Suprapubic skin (tissue), 4 donors: ENCODE results near the gene BFSP2.

Source experiments
- CTCF ChIP-seq, 2 donors: fragments of 200-600 bp in 1 of 2; fragments of 450-650 bp in 1 of 2; sonication (generic) in 1 of 2; IDR thresholded peaks; one replicate each; pipeline ENCODE4 v1.5.1; 2016 to 2019; ENCODE audit warnings: antibody characterized with exemption in 2 of 2, mild to moderate bottlenecking in 1 of 2, moderate library complexity in 1 of 2
- POLR2A ChIP-seq, 2 donors: fragments of 450-650 bp; IDR thresholded peaks; one replicate each; pipeline ENCODE4 v1.6.1; 2017; ENCODE audit warnings: antibody characterized with exemption in 2 of 2, mild to moderate bottlenecking in 2 of 2, moderate library complexity in 2 of 2
- POLR2AphosphoS5 ChIP-seq, 3 donors: sonication (generic); formaldehyde crosslinking; IDR thresholded peaks; one replicate each; pipeline ENCODE4 v1.6.1; 2017; ENCODE audit warnings: antibody characterized with exemption in 3 of 3

- TF ChIP-seq POLR2A (IDR thresholded peaks at IDR 0.05) (no peak), CTCF (IDR thresholded peaks at IDR 0.05) (no peak), POLR2AphosphoS5 (IDR thresholded peaks at IDR 0.05) (no peak)
These were observed 28.2 kb upstream of the BFSP2 start for GRCh38 chr3:133371676-133372075.
